ENCODE data around the gene METRN.

DNA sequence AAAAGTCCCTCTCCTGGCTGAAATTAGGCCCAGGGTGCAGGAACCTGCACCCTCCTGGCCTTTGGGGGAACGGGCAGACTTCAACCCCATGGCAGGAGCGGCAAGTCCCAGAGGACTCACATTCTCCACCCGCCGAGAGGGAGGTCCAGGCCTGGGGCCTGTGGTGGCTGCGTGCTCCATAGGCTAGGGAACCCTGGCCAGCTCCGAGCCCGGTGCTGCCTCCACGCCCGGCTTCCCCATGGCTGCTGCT, 11.2 kb downstream of the METRN start:
- no peak for TF ChIP-seq POLR2AphosphoS5 (IDR thresholded peaks at IDR 0.05)
- no peak for TF ChIP-seq CTCF (IDR thresholded peaks at IDR 0.05)
- TF ChIP-seq POLR2A (IDR thresholded peaks at IDR 0.05): no peak

Measured in prostate gland (tissue), 2 donors.